H1 (cell line): Measurements from ENCODE around the gene RASSF4. TPM values are rescaled to one million over a fixed set of nuclear protein-coding genes. Genes with fewer than 3 reads are reported as not detected.

ENCODE experiments used
- CTCF ChIA-PET: fragments of 300-600 bp; sonication (Branson Sonifier 250); formaldehyde crosslinking; loops from one replicate; lab custom pipeline; 2021; ENCODE audit not compliant: partially characterized antibody; lab: Charles Lee
- POLR2A ChIA-PET: fragments of 300-600 bp; sonication (Branson Sonifier 250); formaldehyde crosslinking; loops from one replicate; lab custom pipeline; 2021; ENCODE audit warnings: inconsistent platforms; ENCODE audit not compliant: partially characterized antibody; lab: Charles Lee
- DNase-seq, 2 experiments: peaks; one replicate each; pipeline versions ENCODE4 v3.0.0 to v3.0.0-alpha.2; 2010 to 2022; ENCODE audit warnings: low spot score in 2 of 2, low read depth in 1 of 2, mixed read lengths in 1 of 2
- FAIRE-seq: peaks from 2 replicates; lab custom pipeline; 2011; peaks lifted over from hg19 to GRCh38; lab: Jason Lieb, UNC
- H2AFZ ChIP-seq: 2 replicates; pipeline ENCODE4 v1.8.1; 2012; ENCODE audit warnings: low read length, inconsistent platforms
- H2AK5ac ChIP-seq: 2 replicates; pipeline ENCODE4 v1.6.1; 2013; ENCODE audit warnings: low read depth, low read length
- H2BK120ac ChIP-seq: replicated peaks from 2 replicates; pipeline ENCODE3; 2013; ENCODE audit warnings: low read depth, low read length, inconsistent platforms
- H2BK12ac ChIP-seq: 2 replicates; pipeline ENCODE4 v1.6.1; 2013; ENCODE audit warnings: low read depth, low read length
- H2BK15ac ChIP-seq: 2 replicates; pipeline ENCODE4 v1.6.1; 2013; ENCODE audit warnings: low read length
- H2BK20ac ChIP-seq: 2 replicates; pipeline ENCODE4 v1.6.1; 2013; ENCODE audit warnings: low read length
- H2BK5ac ChIP-seq: 2 replicates; pipeline ENCODE4 v1.6.1; 2013; ENCODE audit warnings: low read depth, low read length
- H3K14ac ChIP-seq: 2 replicates; pipeline ENCODE4 v1.6.1; 2013; ENCODE audit warnings: inconsistent platforms; ENCODE audit not compliant: insufficient read length
- H3K18ac ChIP-seq: 2 replicates; pipeline ENCODE4 v1.6.1; 2013; ENCODE audit warnings: low read length; ENCODE audit errors: extremely low read depth
- H3K23ac ChIP-seq: 2 replicates; pipeline ENCODE4 v1.6.1; 2013; ENCODE audit warnings: inconsistent platforms; ENCODE audit not compliant: insufficient read length
- H3K23me2 ChIP-seq: 2 replicates; pipeline ENCODE4 v1.6.1; 2013; ENCODE audit warnings: low read depth, low read length
- H3K27ac ChIP-seq: 2 replicates; pipeline ENCODE4 v1.6.1; 2011; ENCODE audit warnings: low read depth, low read length, inconsistent platforms
- H3K27me3 ChIP-seq, 4 experiments: replicated peaks in 1 of 4; 1 replicate in 1 of 4; 2 replicates in 3 of 4; pipeline versions ENCODE4 v1.6.1 to v1.8.1; 2011 to 2013; ENCODE audit warnings: low read length in 3 of 4, mild to moderate bottlenecking in 3 of 4, inconsistent platforms in 2 of 4, mixed read lengths in 2 of 4, moderate library complexity in 1 of 4; ENCODE audit not compliant: control insufficient read depth in 3 of 4, insufficient read depth in 3 of 4; ENCODE audit errors: extremely low read depth in 1 of 4
- H3K36me3 ChIP-seq, 4 experiments: 2 replicates each; pipeline versions ENCODE4 v1.6.1 to v1.8.1; 2011 to 2013; ENCODE audit warnings: mild to moderate bottlenecking in 4 of 4, low read length in 3 of 4, moderate library complexity in 2 of 4, control low read depth in 1 of 4, inconsistent platforms in 1 of 4; ENCODE audit not compliant: insufficient read depth in 4 of 4, control insufficient read depth in 2 of 4
- H3K4ac ChIP-seq: replicated peaks from 2 replicates; pipeline ENCODE3; 2013; ENCODE audit warnings: low read length, low read depth, mixed read lengths, inconsistent platforms; ENCODE audit not compliant: insufficient read length
- H3K4me1 ChIP-seq, 4 experiments: replicated peaks in 1 of 4; 1 replicate in 1 of 4; 2 replicates in 3 of 4; pipeline versions ENCODE4 v1.6.1 to v1.8.1; 2011 to 2013; ENCODE audit warnings: low read length in 3 of 4, inconsistent platforms in 2 of 4, mixed read lengths in 1 of 4; ENCODE audit not compliant: insufficient read depth in 4 of 4, control insufficient read depth in 3 of 4
- H3K4me2 ChIP-seq, 2 experiments: 2 replicates each; pipeline versions ENCODE4 v1.6.1 to v1.8.1; 2011 to 2013; ENCODE audit warnings: low read depth in 2 of 2, low read length in 2 of 2, control low read depth in 1 of 2, inconsistent platforms in 1 of 2, mild to moderate bottlenecking in 1 of 2; ENCODE audit not compliant: insufficient read depth in 1 of 2
- H3K4me3 ChIP-seq, 4 experiments: fragments of 200-600, 300-600 bp in 1 of 4; sonication (generic), shearing (Covaris generic), sonication (Bioruptor Twin) in 1 of 4; 2 replicates each; pipeline versions ENCODE4 v1.5.1 to v1.8.1; 2011 to 2016; ENCODE audit warnings: low read length in 4 of 4, low read depth in 3 of 4, control low read depth in 2 of 4, inconsistent platforms in 2 of 4, mild to moderate bottlenecking in 2 of 4, mixed read lengths in 1 of 4, moderate library complexity in 1 of 4; ENCODE audit not compliant: insufficient read depth in 2 of 4; ENCODE audit errors: extremely low read depth in 1 of 4
- H3K56ac ChIP-seq: replicated peaks from 2 replicates; pipeline ENCODE3; 2013; ENCODE audit warnings: low read depth, mild to moderate bottlenecking, mixed read lengths, low read length, inconsistent platforms; ENCODE audit not compliant: insufficient read length
- H3K79me1 ChIP-seq: 2 replicates; pipeline ENCODE4 v1.6.1; 2013; ENCODE audit warnings: low read depth, low read length, control low read depth
- H3K79me2 ChIP-seq, 2 experiments: 2 replicates each; pipeline versions ENCODE4 v1.6.1 to v1.8.1; 2012 to 2013; ENCODE audit warnings: low read length in 2 of 2, mild to moderate bottlenecking in 2 of 2, inconsistent platforms in 1 of 2; ENCODE audit not compliant: insufficient read depth in 2 of 2, control insufficient read depth in 1 of 2
- H3K9ac ChIP-seq, 4 experiments: replicated peaks in 1 of 4; 1 replicate in 1 of 4; 2 replicates in 3 of 4; pipeline versions ENCODE4 v1.6.1 to v1.8.1; 2011 to 2013; ENCODE audit warnings: low read depth in 3 of 4, low read length in 3 of 4, control low read depth in 2 of 4, mild to moderate bottlenecking in 2 of 4, moderate library complexity in 2 of 4, inconsistent platforms in 1 of 4; ENCODE audit errors: extremely low read depth in 1 of 4
- H3K9me3 ChIP-seq, 2 experiments: 2 replicates each; pipeline versions ENCODE4 v1.6.1 to v1.8.1; 2012 to 2013; ENCODE audit warnings: mild to moderate bottlenecking in 2 of 2, moderate library complexity in 2 of 2, control low read depth in 1 of 2, inconsistent platforms in 1 of 2, low read depth in 1 of 2, low read length in 1 of 2, mixed read lengths in 1 of 2; ENCODE audit not compliant: insufficient read depth in 2 of 2
- H4K20me1 ChIP-seq, 2 experiments: replicated peaks in 1 of 2; 2 replicates each; pipeline versions ENCODE3 to v1.8.1; 2011 to 2013; ENCODE audit warnings: inconsistent platforms in 2 of 2, low read length in 2 of 2, mild to moderate bottlenecking in 1 of 2; ENCODE audit not compliant: insufficient read depth in 2 of 2, control insufficient read depth in 1 of 2
- H4K5ac ChIP-seq: 2 replicates; pipeline ENCODE4 v1.6.1; 2013; ENCODE audit warnings: low read length, low read depth, mixed read lengths, inconsistent platforms; ENCODE audit not compliant: insufficient read length
- H4K8ac ChIP-seq: 2 replicates; pipeline ENCODE4 v1.8.0; 2013; ENCODE audit warnings: mild to moderate bottlenecking, moderate library complexity, low read length, inconsistent platforms; ENCODE audit not compliant: insufficient read depth; ENCODE audit errors: extremely low read depth
- H4K91ac ChIP-seq: replicated peaks from 2 replicates; pipeline ENCODE3; 2013; ENCODE audit warnings: low read length, mixed read lengths, inconsistent platforms; ENCODE audit not compliant: insufficient read length
- BACH1 ChIP-seq: IDR thresholded peaks from 2 replicates; pipeline ENCODE4 v1.6.1; 2012; ENCODE audit warnings: low read length, improper control_type of control experiment
- BCL11A ChIP-seq, 2 experiments: IDR thresholded peaks; one replicate each; pipeline ENCODE4 v1.6.1; 2011; ENCODE audit warnings: low read depth in 2 of 2, low read length in 2 of 2, mild to moderate bottlenecking in 2 of 2
- BRCA1 ChIP-seq: IDR thresholded peaks from 2 replicates; pipeline ENCODE4 v1.6.1; 2012; ENCODE audit warnings: low read depth, low read length, improper control_type of control experiment
- CEBPB ChIP-seq: IDR thresholded peaks from 2 replicates; pipeline ENCODE4 v1.6.1; 2012; ENCODE audit warnings: low read depth, low read length
- CTBP2 ChIP-seq: IDR thresholded peaks from 2 replicates; pipeline ENCODE4 v1.7.0; 2011; ENCODE audit warnings: borderline replicate concordance, mild to moderate bottlenecking, moderate library complexity, mixed read lengths, low read length; ENCODE audit not compliant: insufficient read depth, insufficient read length
- GABPA ChIP-seq: IDR thresholded peaks from 2 replicates; pipeline ENCODE4 v1.6.1; 2011; ENCODE audit warnings: mild to moderate bottlenecking, low read length, moderate library complexity, borderline replicate concordance; ENCODE audit not compliant: insufficient read depth
- JUN ChIP-seq: IDR thresholded peaks from 2 replicates; pipeline ENCODE4 v1.6.1; 2011; ENCODE audit warnings: low read depth, mild to moderate bottlenecking, improper control_type of control experiment, low read length
- JUND ChIP-seq: IDR thresholded peaks from 2 replicates; pipeline ENCODE4 v1.6.1; 2011; ENCODE audit warnings: mild to moderate bottlenecking, improper control_type of control experiment, low read length
- POLR2A ChIP-seq, 2 experiments: IDR thresholded peaks; 1 replicate in 1 of 2; 2 replicates in 1 of 2; pipeline ENCODE4 v1.6.1; 2011; ENCODE audit warnings: low read depth in 2 of 2, low read length in 2 of 2, mild to moderate bottlenecking in 2 of 2; ENCODE audit errors: control extremely low read depth in 1 of 2
- POLR2AphosphoS5 ChIP-seq: IDR thresholded peaks from 2 replicates; pipeline ENCODE4 v1.6.1; 2011; ENCODE audit warnings: low read depth, low read length
- RNF2 ChIP-seq: fragments of 200-900, 300-1000 bp; sonication (generic); IDR thresholded peaks from 2 replicates; pipeline ENCODE4 v1.7.1; 2016; ENCODE audit warnings: borderline replicate concordance, low read depth, mild to moderate bottlenecking, antibody characterized with exemption, low read length; ENCODE audit not compliant: poor library complexity, severe bottlenecking; ENCODE audit errors: missing control alignments
- SIN3A ChIP-seq, 2 experiments: IDR thresholded peaks in 1 of 2; conservative IDR thresholded peaks in 1 of 2; 2 replicates each; pipeline ENCODE4 v1.6.1; 2011 to 2012; ENCODE audit warnings: low read length in 2 of 2, improper control_type of control experiment in 1 of 2, low read depth in 1 of 2, mild to moderate bottlenecking in 1 of 2
- TAF1 ChIP-seq: IDR thresholded peaks from 2 replicates; pipeline ENCODE4 v1.6.1; 2011; ENCODE audit warnings: mild to moderate bottlenecking, low read depth, low read length
- TAF7 ChIP-seq: optimal IDR thresholded peaks from 2 replicates; pipeline ENCODE3; 2011; ENCODE audit warnings: low read depth, mild to moderate bottlenecking, inconsistent platforms, low read length, moderate library complexity, borderline replicate concordance
- TBP ChIP-seq: IDR thresholded peaks from 2 replicates; pipeline ENCODE4 v1.6.1; 2011; ENCODE audit warnings: low read depth, low read length, improper control_type of control experiment
- polyA plus RNA-seq, 7 experiments: library from polyadenylated mRNA; depleted of rRNA in 3 of 7; stranded (reverse) in 5 of 7; unstranded in 2 of 7; fragments of >200 nt in 5 of 7; fragments of 200-250 nt in 2 of 7; gene quantifications; 1 replicate in 5 of 7; 2 replicates in 1 of 7; 4 replicates in 1 of 7; pipeline versions ENCODE4 v1.2.1 to v1.2.3, GENCODE V29; 2011 to 2013; ENCODE audit warnings: missing spikeins in 2 of 7, mixed read lengths in 2 of 7
- total RNA-seq: library from RNA; stranded (reverse); fragmentation: NEBNext Ultra II Directional; extraction: Animal tissue kit (Norgen Biotek cat#: 25700); gene quantifications from 2 replicates; pipeline ENCODE4 v1.2.1, GENCODE V29; 2021
- TF ChIP-seq, protein P1 (sequence below): IDR thresholded peaks from 2 replicates; pipeline ENCODE4 v1.6.1; 2011; ENCODE audit warnings: low read depth, mild to moderate bottlenecking, low read length; ENCODE audit not compliant: insufficient read depth

Gene RASSF4
- total and polyA plus RNA-seq, 2 of the 8 experiments (the other 6 are each of a cell fraction or from before 2014, with no cell fraction given) = 14.3 to 14.5 TPM

DNA sequence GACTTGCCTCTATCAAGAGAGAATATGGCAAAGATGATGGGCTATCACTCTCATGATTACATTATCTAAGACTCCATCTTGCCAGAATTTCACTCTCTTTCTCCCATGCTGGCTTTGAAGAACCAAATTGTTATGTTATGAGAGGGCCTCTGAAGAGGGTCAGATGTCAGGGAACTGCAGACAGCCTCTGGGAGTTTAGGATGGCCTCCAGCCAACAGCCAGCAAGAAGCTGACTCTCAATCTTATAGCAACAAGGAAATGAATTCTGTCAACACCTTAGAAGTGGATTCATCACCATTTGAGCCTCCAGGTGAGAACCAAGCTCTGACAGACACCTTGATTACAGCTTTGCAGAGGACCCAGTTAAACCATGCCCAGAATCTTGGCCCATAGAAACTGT is 74.7 kb downstream of the RASSF4 start:
- H4K20me1 ChIP-seq = no peaks in the 10 kb centered on the region
- no peak overlapping the region for H3K56ac ChIP-seq
- H2BK5ac ChIP-seq = no peak overlapping the region
- no peak overlapping the region for H3K14ac ChIP-seq
- POLR2A ChIA-PET = no interaction called here
- H3K27ac ChIP-seq = no peak overlapping the region
- no peak overlapping the region for H3K4me3 ChIP-seq
- no peak overlapping the region for H2AK5ac ChIP-seq
- TF ChIP-seq BACH1 = no peak
- no peak for TF ChIP-seq POLR2A (IDR thresholded peaks at IDR 0.05; ENCODE audit: control extremely low read depth in 1 of 2, low read depth in 2 of 2, low read length in 2 of 2)
- no peak for TF ChIP-seq BCL11A (IDR thresholded peaks at IDR 0.05; ENCODE audit: low read depth in 2 of 2, low read length in 2 of 2)
- TF ChIP-seq CTBP2 = no peak
- no peak for TF ChIP-seq GABPA
- no peak for TF ChIP-seq TAF7
- TF ChIP-seq, protein P1, sequence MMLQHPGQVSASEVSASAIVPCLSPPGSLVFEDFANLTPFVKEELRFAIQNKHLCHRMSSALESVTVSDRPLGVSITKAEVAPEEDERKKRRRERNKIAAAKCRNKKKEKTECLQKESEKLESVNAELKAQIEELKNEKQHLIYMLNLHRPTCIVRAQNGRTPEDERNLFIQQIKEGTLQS = no peak
- TF ChIP-seq RNF2 = no peak
- no peak for TF ChIP-seq JUND
- TF ChIP-seq TAF1 = no peak
- TF ChIP-seq POLR2AphosphoS5 = no peak
- TF ChIP-seq TBP = no peak
- TF ChIP-seq BRCA1 = no peak
- TF ChIP-seq CEBPB = no peak
- TF ChIP-seq JUN = no peak
- no peak for TF ChIP-seq SIN3A (conservative IDR thresholded peaks at IDR 0.05 in 1 of 2, IDR thresholded peaks at IDR 0.05 in 1 of 2; ENCODE audit: low read depth in 1 of 2, low read length in 2 of 2)
- CTCF ChIA-PET = no interaction called here
- no peak for DNase-seq
- H3K4me2 ChIP-seq = no peak overlapping the region
- 0 out of 2 replicates have a peak overlapping the region, but pooled peaks have one; percentile 78 for H2AFZ ChIP-seq
- H2BK12ac ChIP-seq = no peak overlapping the region
- FAIRE-seq = no peak
- no peak overlapping the region for H2BK15ac ChIP-seq
- no peaks in the 10 kb centered on the region for H3K4me1 ChIP-seq
- H3K79me1 ChIP-seq = no peaks in the 10 kb centered on the region
- H3K79me2 ChIP-seq = no peaks in the 10 kb centered on the region
- no peak overlapping the region for H4K91ac ChIP-seq
- no peak overlapping the region for H4K5ac ChIP-seq
- no peak overlapping the region for H4K8ac ChIP-seq
- peaks cover 3 to 9% of the 10 kb centered on the region in 2 experiments; a peak in 3 of 4 replicates for H3K9me3 ChIP-seq
- H3K23me2 ChIP-seq = no peaks in the 10 kb centered on the region
- no peak overlapping the region for H2BK120ac ChIP-seq
- no peaks in the 10 kb centered on the region for H3K27me3 ChIP-seq
- H3K9ac ChIP-seq = no peak overlapping the region
- H3K18ac ChIP-seq = no peak overlapping the region
- no peak overlapping the region for H3K23ac ChIP-seq
- no peaks in the 10 kb centered on the region for H3K36me3 ChIP-seq
- no peak overlapping the region for H2BK20ac ChIP-seq
- no peak overlapping the region for H3K4ac ChIP-seq
